Panc1 (cell line): ENCODE measurements around the gene RAG1. TPM values are rescaled to one million over a fixed set of nuclear protein-coding genes. Genes with fewer than 3 reads are reported as not detected.

Source experiments
- ATAC-seq: fragments of 200-7000 bp; cut with Tn5 transposase; 2 replicates; pipeline ENCODE4 v1.9.1; 2020; ENCODE audit warnings: mild to moderate bottlenecking, moderate library complexity
- BruUV-seq: library from RNA; stranded (reverse); fragments of 400-500 nt; replicated peaks from 2 replicates; lab custom pipeline; 2021; lab: Mats Ljungman, UMichigan
- CTCF ChIA-PET: fragments of 300-600 bp; sonication (Branson Sonifier 250); formaldehyde crosslinking; loops from one replicate; lab custom pipeline; 2022; ENCODE audit warnings: antibody characterized with exemption; lab: Charles Lee
- POLR2A ChIA-PET: fragments of 300-600 bp; sonication (Branson Sonifier 250); formaldehyde crosslinking; loops from one replicate; lab custom pipeline; 2022; ENCODE audit warnings: antibody characterized with exemption; lab: Charles Lee
- DNase-seq: peaks from one replicate; pipeline ENCODE4 v3.0.0-alpha.2; 2010; ENCODE audit warnings: low read depth, low spot score
- H3K27ac ChIP-seq: 2 replicates; pipeline ENCODE4 v1.5.1; 2011; ENCODE audit warnings: mild to moderate bottlenecking, low read length, inconsistent platforms
- H3K27me3 ChIP-seq: fragments of 200-500 bp; sonication (Bioruptor generic); 2 replicates; pipeline ENCODE4 v1.6.0; 2014; ENCODE audit warnings: low read length, inconsistent platforms; ENCODE audit not compliant: control insufficient read depth, insufficient read depth
- H3K36me3 ChIP-seq: fragments of 200-500 bp; sonication (Bioruptor generic); 2 replicates; pipeline ENCODE4 v1.5.1; 2014; ENCODE audit warnings: inconsistent platforms, mild to moderate bottlenecking, low read length, moderate library complexity; ENCODE audit not compliant: control insufficient read depth, insufficient read depth
- H3K4me1 ChIP-seq: 2 replicates; pipeline ENCODE4 v1.5.1; 2011; ENCODE audit warnings: inconsistent platforms, mild to moderate bottlenecking, low read length, moderate library complexity; ENCODE audit not compliant: control insufficient read depth, insufficient read depth
- H3K4me3 ChIP-seq, 2 experiments: 2 replicates each; pipeline ENCODE4 v1.5.1; 2011 to 2012; ENCODE audit warnings: low read depth in 2 of 2, low read length in 2 of 2, mild to moderate bottlenecking in 2 of 2, inconsistent platforms in 1 of 2, moderate library complexity in 1 of 2
- H3K9me3 ChIP-seq: fragments of 200-500 bp; sonication (Bioruptor generic); 2 replicates; pipeline ENCODE4 v1.5.1; 2014; ENCODE audit warnings: low read depth, mild to moderate bottlenecking, inconsistent platforms, low read length, moderate library complexity; ENCODE audit not compliant: control insufficient read depth, insufficient read depth
- POLR2AphosphoS5 ChIP-seq: IDR thresholded peaks from 2 replicates; pipeline ENCODE4 v1.6.1; 2012; ENCODE audit warnings: mild to moderate bottlenecking, low read depth, low read length, moderate library complexity
- REST ChIP-seq, 2 experiments: IDR thresholded peaks; 2 replicates each; pipeline ENCODE4 v1.6.1; 2011 to 2012; ENCODE audit warnings: low read depth in 2 of 2, control low read depth in 1 of 2, low read length in 1 of 2, mild to moderate bottlenecking in 1 of 2, moderate library complexity in 1 of 2; ENCODE audit not compliant: insufficient read depth in 1 of 2
- SIN3A ChIP-seq: IDR thresholded peaks from 2 replicates; pipeline ENCODE4 v1.6.1; 2012; ENCODE audit warnings: low read depth, mild to moderate bottlenecking, low read length, moderate library complexity, borderline replicate concordance; ENCODE audit not compliant: insufficient read depth
- TCF7L2 ChIP-seq: IDR thresholded peaks from 2 replicates; pipeline ENCODE4 v1.6.1; 2011; ENCODE audit warnings: mild to moderate bottlenecking, low read depth, low read length, inconsistent platforms
- in situ Hi-C: cut with HindIII; loops from 2 replicates; pipeline ENCODE4 v1.10.0; 2016; ENCODE audit warnings: low sequenced_read_pairs, low pct_unique_long_range_greater_than_20kb
- intact Hi-C: fragments of 100-400 bp; cut with micrococcal nuclease; formaldehyde crosslinking; loops from one replicate; pipeline ENCODE4 v1.10.0; 2022; ENCODE audit not compliant: unreplicated experiment
- total RNA-seq: library from RNA; stranded (reverse); gene quantifications from one replicate; pipeline ENCODE4 v1.2.1, GENCODE V29; 2021; ENCODE audit not compliant: unreplicated experiment
- TF ChIP-seq, protein P1 (sequence below): fragments of 450-650 bp; IDR thresholded peaks from 2 replicates; pipeline ENCODE4 v1.5.1; 2017; ENCODE audit warnings: mild to moderate bottlenecking

The RAG1 gene
- total RNA-seq, 1 experiment from 2014 or later, result 0.44 TPM

- DNase-seq, result no peak
- TF ChIP-seq TCF7L2, result no peak
- TF ChIP-seq, protein P1, sequence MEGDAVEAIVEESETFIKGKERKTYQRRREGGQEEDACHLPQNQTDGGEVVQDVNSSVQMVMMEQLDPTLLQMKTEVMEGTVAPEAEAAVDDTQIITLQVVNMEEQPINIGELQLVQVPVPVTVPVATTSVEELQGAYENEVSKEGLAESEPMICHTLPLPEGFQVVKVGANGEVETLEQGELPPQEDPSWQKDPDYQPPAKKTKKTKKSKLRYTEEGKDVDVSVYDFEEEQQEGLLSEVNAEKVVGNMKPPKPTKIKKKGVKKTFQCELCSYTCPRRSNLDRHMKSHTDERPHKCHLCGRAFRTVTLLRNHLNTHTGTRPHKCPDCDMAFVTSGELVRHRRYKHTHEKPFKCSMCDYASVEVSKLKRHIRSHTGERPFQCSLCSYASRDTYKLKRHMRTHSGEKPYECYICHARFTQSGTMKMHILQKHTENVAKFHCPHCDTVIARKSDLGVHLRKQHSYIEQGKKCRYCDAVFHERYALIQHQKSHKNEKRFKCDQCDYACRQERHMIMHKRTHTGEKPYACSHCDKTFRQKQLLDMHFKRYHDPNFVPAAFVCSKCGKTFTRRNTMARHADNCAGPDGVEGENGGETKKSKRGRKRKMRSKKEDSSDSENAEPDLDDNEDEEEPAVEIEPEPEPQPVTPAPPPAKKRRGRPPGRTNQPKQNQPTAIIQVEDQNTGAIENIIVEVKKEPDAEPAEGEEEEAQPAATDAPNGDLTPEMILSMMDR, result no peak
- no peak for TF ChIP-seq POLR2AphosphoS5
- TF ChIP-seq SIN3A, result no peak
- ATAC-seq, result no peak
- ChIA-PET POLR2A (no interaction called here), CTCF (no interaction called here)
- no peaks in the 10 kb centered on the region for H3K27me3 ChIP-seq
- H3K9me3 ChIP-seq, result no peaks in the 10 kb centered on the region
- no peak overlapping the region for H3K27ac ChIP-seq
- no peaks in the 10 kb centered on the region for H3K36me3 ChIP-seq
- in situ Hi-C loops (no loop called here), intact Hi-C loops (no loop called here)
- no peaks in the 10 kb centered on the region for H3K4me1 ChIP-seq
- BruUV-seq, result no TSS peak
- H3K4me3 ChIP-seq, result no peak overlapping the region
Measured at GRCh38 chr11:36608491-36609199, 40.8 kb downstream of the RAG1 start.

DNA sequence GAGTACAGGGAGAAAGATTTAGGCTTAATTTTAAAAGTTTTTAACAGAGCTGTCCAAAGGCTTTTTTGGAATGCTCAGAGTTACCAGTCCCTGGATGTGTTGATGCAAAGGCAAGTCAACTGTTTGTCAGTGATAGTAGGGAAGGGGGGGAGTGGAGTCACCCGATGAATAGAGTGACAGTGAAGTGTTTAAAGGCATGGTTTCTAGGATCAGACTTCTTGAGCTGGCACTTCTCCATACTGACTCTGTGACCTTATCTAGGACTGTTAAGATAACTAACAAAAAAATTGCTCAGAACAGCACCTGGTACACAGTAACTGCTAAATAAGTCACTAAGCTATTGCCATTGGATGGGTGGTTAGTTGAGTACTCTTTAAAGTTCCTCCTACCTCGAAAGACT is 41.6 kb downstream of the RAG1 start:
- no peak overlapping the region for H3K27ac ChIP-seq
- H3K4me1 ChIP-seq, result no peaks in the 10 kb centered on the region
- H3K27me3 ChIP-seq, result no peaks in the 10 kb centered on the region
- DNase-seq (no peak), ATAC-seq (no peak)
- no peak overlapping the region for H3K4me3 ChIP-seq
- ChIA-PET POLR2A (no interaction called here), CTCF (no interaction called here)
- in situ Hi-C loops, result no loop called here
- BruUV-seq, result no TSS peak
- intact Hi-C loops, result no loop called here
- TF ChIP-seq REST (IDR thresholded peaks at IDR 0.05; ENCODE audit: insufficient read depth in 1 of 2, low read depth in 2 of 2, low read length in 1 of 2) (no peak), SIN3A (no peak), POLR2AphosphoS5 (no peak), TCF7L2 (no peak)
- TF ChIP-seq, protein P1, result no peak
- H3K9me3 ChIP-seq, result no peaks in the 10 kb centered on the region
- no peaks in the 10 kb centered on the region for H3K36me3 ChIP-seq
